Right kidney (tissue), 1 donor: ENCODE results near the gene NCKIPSD.

Experiments used
- DNase-seq: peaks from one replicate; pipeline ENCODE4 v3.0.0-alpha.2; 2016

NCKIPSD gene

DNA sequence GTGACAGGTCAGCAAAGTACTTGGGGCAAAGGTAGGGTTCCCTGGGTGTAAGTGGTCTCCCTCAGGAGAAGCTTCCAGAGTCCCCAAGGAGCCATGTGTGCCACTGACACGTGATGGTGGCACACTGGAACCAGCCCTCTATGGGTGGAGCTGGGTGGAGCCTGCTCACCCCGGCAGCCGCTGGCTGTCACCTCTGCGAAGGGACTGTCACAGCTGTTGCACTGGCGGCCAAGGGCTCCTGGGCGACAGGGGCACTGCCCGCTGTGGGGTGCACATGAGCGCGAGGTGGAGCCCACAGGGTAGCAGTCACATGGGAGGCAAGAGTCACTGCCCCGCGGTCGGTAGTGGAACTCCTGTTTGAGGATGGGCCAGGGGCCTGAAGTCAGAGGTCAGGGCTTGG lies 35.0 kb downstream of the NCKIPSD start:
- no peak for DNase-seq

DNA sequence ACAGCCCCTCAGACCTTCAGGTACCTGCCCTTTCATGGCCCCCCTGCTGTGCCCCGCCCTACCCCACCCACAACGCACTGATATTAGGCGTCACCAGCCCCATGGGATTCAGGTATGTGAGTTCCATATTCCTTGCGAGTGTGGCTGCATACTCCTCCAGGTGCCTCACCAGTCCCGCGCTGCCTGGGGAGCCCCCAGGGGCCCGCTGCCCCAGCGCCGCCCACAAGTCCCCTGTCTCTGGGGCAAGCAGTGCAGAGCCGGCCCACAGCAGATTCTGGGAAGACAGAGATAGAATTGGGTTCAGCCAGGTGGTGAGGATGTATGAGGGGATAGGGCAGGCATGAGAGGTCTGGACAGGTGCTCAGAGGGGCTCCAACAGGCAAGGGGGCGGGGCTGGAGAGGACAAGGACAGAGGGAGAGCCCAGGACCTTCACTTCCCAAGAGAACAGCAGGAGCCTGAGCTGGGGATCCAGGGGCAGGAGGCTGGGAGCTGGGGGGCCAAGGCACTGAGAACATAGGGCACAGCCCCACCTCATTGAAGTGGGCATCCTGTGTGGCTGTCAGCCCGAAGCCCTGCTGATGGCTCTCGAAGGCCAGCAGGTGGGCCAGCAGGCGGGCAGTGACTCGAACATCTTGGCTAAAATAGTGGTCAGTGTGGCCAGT lies 37.4 kb downstream of the NCKIPSD start:
- no peak for DNase-seq

DNA sequence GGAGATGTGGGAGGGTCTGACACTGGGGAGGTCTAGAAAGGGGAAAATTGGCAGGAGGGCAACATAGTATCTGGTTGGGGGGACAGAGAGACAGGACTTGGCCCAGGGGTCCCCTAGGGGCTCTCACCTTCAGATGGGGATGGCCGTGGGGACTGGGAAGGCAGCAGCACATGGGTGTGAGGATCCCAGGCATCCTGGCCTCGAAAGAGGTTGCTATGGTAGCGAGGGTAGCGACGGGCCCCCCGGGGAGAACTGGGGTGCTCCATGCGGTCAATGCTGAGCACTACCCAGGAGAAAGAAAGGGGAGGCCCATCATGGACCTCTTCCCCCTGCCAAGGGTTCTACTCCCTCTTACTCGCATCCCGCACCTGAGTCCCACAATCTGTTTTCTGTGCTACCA lies 38.0 kb downstream of the NCKIPSD start:
- no peak for DNase-seq

DNA sequence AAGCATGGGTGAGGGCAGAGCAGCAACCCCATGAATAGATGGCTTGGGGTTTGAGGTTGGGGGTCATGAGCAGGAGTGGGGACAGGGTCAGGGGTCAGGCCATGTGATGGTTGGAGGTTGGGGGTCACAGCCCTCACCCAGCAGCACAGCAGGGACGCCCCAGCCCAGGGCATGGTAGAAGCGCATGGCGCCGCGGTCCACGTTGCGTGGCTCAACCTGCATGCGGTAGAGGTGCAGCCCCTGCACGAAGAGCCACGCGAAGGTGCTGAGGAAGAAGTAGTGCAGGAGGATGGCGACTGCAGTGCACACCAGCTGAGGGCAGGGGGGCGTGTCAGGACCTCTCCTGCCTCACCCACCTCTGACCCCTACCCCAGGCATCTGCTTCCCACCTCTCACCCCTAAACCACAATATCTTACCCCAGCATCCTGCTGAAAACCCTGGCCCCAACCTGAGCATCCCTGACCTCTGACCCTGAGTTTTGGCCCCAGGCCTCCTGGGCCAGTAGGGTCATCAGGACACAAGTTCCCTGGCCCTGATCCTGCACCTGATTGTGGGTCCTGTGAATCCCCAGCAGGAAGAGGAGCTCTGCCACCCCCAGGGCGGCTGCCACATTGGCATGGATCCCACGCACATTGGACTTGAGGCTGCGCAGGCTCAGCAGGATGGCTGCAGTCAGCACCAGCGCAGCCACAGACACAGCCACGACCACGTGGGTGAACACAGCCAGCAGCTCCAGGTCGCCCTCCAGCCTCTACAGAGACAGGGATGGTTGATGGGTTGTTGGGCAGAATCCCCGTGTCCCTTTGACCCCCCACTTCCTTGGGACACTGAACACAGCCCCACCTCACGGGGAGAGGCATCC lies 40.6 kb downstream of the NCKIPSD start:
- DNase-seq, result no peak

DNA sequence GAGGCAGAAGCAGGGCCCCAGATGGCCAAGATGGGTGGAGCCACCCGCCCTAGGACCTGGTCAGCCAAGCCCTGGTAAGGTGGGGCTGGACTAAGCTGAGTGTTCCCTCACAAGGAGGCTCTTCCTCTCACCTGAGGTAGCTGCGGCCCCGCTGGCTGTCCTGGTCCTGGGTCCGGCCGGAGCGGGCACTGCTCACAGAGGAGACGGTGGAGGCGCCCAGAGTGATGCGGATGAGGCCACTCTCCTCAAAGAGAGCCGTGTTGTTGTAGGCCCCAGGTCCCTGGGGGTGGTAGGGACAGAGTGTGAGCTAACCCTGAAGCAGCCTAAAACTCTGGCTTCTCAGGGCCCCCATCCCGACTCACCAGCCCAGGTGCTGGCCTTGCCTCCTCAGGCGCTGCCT lies 43.1 kb downstream of the NCKIPSD start:
- DNase-seq, result no peak

DNA sequence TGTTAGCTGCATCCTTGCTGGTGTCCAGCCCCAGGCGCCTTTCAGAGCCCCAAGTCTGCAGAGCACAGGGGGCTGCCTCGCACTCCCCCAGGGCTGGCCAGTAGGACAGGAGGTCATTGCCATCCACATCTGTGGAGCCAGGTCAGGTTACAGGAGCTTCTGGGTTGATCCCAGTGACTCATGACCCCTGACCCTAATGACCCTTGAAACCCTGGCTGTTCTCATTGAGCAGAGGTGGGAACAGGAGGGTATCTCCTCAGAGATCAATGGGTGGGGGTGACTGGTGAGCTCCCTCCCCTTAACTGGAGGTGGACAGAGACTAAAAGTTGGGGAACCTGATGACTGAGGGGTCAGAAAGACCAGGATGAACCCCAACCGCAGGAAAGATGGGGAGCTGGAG lies 44.3 kb downstream of the NCKIPSD start:
- DNase-seq, result no peak

DNA sequence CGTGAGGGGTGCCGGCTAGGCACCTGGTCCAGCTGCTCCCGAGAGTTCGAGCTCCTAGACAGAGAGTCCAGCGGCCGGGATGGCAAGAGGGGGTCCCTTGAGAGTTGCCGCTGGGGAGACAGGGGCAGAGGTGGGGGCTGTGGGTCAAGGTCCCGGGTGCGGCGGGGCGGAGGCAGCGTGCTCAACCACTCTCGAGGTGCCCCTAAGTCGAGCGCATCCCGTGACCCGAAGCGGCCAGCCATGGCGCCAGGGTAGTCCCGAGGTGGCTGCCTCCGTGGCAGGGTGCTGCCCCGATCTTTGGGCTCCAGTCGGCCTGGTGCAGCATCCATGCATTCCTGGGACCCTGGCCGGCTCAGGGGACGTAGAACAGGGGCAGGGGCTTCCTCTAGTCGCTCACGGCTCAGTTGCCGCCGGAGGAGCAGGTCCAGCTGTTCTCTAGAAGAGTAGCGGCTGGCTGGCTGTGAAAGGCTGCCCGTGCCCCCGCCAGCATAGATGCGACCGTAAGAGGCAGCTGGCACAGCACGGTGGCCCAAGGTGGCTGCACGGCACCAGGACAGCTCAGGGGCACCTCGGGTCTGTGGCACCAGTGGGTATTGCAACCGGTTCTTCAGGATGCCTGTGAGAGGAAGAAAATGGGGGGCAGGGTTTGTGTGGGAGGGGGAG lies 45.6 kb downstream of the NCKIPSD start:
- DNase-seq, result no peak

DNA sequence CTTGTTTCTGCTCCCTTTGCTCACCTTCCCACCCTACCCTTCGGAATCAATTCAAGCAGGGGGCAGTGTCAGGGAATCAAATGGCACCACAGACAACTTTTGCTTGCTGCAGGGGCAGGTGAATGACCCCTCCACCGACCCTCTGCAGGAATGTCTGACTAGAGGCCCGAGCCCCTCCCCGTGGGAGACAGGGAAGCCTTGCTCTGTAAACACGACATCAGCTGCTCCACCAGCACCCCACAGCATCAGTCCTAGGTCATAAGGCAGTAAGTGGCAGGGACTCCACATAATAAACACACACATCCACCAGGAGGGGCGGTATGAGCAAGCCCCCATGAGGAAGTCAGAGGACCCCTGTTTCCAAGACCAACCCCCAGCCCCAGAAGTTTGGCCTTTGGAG lies 48.4 kb downstream of the NCKIPSD start:
- no peak for DNase-seq

DNA sequence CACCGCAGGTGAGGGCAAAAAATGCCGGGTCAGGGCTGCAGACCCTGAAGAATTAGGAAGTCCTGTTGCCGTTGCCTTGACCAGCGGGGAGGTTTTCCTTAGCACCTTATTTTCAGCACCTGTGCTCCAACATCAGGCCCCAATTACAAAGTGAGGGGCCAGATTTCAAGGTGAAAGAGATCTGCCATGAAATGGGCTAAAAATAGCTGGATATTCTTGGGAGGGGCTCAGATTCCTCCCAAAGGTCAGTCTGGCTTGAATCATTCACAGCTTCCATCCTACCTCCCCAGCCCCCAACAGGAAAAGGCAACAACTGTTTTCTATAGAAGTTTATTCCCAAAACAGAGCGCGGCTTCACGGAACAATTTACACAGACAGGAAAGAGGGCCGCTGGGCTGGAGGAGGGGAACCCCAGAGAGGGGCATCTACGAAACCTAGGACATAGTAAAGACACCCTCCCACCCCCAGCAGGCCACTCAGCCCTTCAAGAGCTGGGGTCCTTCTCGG lies 49.5 kb downstream of the NCKIPSD start:
- peak; percentile 24 for DNase-seq

DNA sequence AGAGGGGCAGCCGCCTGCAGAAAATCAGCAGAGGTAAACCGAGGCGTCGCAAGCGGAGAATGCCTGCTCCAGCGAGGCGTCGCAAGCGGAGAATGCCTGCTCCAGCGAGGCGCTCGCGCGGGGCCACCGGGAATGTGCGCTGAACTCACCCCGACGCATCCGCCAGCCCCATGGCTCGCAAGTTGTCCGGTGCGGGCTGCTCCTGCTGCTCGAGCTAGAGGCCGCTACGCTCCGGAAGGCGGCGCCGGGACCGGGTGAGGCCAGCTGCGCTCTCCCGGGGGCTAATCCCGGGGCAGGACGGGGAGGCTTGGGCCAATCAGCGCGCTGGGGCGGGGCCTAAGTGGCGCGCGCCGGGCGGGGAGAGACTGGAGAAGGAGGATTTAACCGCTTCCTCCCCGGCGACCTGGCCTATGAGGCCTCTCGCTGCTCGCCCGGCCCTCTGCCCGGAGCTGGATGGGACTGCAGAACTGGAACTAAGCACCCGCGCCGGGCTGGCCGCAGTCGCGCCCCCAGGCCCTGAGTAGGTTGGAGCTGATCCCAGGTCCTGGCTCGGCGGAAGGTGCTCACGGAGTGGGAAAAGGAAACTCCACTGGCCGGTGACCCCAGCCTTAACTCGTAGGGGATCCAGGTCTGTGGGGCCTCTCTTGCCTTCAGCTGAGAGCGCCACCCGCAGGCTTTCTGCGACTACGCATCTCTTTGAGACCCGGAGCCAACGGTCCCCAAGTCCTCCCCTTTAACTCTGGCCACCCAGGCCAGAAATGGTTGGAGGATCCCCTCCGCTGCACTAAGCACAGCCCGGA lies 50.3 kb downstream of the NCKIPSD start, which contains the start of gene SLC26A6:
SLC26A6 (minus strand) TSS at position 240 of the 800 bp plus-strand sequence; CDS start at position 172, 68 bp downstream.
- DNase-seq, result peak; percentile 92

DNA sequence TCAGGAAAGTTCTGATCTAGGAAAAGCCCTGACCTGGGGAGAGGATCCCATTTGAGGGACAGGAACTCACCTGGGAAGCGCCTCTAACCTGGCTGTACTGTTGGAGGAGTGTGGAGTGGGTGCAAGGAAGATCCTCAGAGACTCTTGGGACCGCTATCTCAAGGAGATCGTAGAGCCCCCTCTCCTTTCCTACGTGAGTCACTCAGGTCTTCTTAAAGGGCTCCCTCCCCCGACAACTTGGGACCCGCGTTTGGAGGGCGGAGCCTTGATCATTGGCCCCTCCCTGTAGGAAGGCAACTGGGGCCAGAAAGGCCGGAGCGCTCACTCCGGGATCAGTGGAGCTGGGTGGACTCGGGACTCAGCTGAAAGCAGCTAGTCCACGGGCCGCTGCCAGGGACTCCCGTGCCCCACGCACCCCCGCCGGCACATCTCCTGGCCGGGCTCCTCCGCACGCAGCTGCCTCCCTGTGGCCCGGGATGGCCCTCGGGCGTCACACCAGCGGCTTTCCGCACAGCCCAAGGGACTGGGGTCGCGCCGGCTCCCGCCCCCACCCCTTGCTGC lies 51.0 kb downstream of the NCKIPSD start:
- no peak for DNase-seq

DNA sequence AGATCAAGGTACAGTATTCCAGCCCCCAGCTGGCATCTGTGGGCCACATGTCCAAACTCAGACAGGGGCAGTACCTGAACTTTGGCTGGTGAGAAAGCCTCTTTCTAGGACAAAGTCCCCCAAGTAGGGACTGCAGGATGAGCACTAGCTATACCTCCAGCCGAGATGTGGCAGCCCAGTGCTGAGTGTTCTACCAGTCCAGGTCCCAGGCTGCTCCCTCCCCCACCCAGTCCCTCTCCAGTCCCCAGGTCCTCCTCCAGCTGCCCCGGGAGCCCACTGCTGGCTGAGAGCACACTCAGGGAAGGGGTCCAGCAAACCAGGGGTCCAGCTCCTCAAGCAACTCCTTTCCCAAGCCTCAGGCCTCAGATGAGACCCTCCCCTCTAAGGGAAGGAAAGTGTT lies 52.0 kb downstream of the NCKIPSD start:
- no peak for DNase-seq

DNA sequence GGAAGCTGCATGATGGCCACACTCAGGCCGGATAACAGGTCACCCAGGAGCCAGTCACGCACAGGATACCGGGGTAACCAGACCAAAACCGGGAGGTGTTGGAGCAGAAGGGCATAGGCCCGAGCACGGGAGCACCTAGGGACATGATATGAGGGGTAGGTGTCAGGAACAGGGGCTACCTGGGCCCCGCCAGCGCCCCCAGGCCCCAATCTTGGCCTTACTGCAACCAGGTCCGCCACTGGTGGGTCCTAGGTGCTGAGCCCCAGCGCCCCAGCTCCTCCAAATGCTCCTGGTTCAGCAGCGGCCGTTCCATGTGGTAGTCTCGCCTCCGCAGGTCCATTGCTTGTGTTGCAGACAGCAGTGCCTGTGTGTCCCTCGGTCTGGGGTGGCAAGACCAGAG lies 52.5 kb downstream of the NCKIPSD start:
- no peak for DNase-seq

DNA sequence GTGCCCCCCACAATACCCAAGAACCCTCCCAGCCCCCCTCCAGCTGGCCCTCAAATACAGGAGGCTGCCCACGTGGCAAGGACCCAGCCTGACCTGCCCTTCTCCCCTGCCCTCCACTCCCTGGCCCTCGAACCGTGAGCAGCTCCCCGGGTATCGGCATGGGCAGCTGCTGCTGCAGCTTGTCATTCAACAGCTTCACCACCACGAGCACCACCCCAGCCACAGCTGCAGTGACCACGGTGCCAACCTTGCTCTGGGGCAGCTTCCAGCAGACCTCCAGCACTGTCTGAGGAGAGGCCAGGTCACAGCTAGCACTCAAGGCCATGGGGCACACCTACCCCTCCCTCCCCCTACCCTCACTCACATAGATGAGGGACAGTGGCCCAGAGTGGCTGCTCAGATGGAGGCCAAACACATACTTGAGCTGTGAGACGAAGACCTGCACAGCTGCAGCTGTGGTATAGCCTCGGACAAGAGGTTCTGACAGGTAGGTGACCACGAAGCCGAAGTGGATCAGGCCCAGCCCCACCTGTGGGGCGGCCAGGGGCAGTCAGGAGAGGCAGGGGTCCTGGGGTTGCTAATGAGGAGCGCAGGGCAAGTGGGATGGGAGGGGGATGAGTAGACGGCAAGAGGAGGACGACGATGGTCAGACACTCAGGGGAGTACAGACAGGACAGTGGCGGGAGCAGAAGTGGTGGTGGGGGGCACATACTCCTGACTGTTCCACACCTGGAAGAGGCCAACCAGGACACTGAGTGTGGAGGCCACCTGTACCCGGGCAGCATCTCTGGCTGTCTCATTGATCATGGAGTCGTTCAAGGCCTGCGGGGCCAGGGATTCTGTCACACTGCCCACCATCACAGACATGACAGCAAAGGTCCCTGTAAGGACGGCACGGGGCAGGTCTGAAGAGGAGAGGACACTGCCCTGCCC lies 53.9 kb downstream of the NCKIPSD start:
- DNase-seq, result no peak

DNA sequence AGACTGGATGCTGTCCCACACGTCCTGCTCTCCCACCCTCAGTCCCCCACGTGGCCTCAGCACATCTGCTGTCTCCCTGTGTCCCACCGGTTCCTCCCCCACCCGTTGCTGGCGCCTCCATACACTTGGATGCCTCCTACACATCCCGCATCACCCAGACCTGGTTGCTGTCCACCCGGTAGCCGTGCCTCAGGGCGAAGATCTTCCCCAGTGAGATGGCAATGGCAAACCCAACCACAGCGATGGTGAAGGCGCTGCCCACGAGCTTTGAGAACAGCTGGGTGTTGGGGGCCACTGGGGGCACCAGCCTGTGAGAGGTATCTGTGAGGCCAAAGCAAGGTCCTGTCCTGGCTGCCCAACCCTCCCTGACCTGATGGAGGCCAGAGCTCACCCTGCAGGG lies 54.9 kb downstream of the NCKIPSD start:
- DNase-seq, result no peak

DNA sequence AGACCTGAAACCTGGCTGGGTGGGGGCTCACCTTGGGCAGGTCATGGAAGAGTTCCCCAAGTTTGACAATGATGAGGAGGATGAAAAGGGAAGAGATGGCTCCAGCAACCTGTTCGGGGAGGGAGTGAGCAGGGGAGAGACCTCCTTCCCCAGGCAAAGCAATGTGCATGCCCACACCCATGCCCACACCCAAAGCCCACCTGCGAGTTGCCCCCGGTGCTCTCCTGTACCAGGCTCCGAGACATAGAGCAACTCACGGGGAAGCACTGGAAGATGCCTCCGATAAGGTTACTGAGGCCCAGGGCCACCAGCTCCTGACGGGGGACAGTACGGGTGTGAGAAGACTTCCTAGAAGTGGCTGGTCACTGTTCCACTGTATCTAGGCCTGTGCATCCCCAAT lies 55.3 kb downstream of the NCKIPSD start:
- no peak for DNase-seq

DNA sequence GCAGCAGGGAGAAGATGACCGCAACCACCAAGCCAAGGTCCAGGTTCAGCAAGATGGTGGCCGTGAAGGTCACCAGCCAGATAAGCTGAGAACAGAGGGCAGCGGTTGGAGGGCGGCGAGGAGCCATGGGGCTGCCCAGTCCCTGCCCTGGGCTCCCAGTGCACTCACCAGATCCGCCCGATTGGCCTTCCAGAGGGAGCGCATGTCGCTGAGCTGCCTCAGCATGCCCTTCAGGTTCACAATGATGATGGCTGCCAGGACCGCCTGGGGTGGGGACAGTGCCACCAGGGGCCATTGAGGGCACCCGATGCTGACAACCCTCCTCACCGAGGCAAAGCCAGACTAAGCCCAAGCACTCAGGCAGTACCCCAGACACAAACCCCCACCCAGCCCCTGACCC lies 55.8 kb downstream of the NCKIPSD start:
- DNase-seq, result no peak

DNA sequence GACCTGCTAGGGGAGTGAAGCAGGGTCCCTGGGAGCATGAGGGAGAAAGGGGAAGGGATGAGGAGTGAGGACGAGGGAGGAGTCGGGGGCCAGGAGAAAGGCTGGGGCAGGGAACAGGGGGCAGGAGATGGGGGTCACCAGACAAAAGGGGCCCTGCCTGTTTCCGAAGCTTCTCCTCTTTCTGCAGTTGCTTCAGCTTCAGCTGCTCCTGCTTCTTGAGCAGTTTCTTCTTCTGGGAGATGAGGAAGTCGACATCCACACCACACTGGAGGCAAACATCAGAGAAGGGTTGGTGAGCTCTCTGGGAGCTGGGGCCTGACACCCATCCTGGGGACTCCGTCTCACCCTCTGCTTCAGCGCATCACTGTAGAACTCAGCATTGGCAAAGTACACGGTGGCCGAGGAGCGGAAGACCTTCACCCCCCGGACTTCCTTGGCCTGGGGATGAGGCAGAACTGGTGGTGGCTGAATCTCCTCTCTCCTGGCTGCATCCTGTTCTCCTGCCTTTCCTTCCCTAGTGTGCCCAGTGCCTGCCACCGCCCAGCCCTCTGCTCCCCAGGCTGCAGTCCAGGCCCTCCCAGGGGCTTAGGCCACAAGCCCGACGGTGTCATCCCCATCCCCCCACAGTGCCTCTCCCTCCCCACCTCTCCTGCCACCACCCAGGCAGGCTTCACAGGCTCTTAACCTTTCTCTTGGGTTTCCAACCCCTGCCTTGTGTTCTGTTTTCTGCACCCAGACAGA lies 57.3 kb downstream of the NCKIPSD start:
- DNase-seq, result no peak

DNA sequence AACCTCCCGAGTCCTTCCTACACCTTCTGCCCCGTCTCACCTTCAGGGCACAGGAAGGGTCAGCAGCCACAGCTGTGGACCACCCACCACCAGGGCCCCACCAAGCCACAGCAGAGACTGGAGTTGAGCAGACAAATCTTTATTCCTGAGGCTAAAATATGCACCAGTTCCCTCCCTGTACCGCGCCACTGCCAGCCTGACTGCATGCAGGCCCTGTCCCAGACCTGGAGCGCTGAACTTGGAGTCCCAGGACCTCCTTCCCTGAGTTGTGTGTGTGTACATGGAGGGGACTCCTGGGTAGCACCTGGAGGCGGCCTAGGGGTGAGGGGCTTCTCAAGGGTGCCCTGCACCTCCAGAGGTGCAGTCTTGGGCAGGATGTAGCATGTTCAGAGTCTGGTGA lies 60.1 kb downstream of the NCKIPSD start:
- no peak for DNase-seq

DNA sequence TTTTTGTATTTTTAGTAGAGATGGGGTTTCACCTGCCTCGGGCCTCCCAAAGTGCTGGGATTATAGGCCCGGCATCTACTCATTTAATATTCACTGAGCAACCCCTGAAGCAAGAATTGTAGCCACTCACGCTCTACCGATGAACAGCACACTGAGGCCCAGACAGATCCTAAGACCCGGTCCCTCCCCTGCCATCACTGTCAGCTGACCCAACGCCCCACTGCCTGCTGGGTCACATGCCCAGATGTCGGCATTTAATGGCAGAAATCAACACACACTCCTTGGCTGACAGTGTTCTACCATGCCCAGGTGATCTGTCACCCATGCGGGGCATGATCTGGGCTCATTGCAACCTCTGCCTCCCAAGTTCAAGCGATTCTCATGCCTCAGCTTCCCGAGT lies 60.9 kb downstream of the NCKIPSD start:
- no peak for DNase-seq
